MCF 10A (cell line): ENCODE results near the gene RELN. TPM values are rescaled to one million over a fixed set of nuclear protein-coding genes. Genes with fewer than 3 reads are reported as not detected.

Source experiments
- BruUV-seq: library from RNA; stranded (reverse); fragments of 400-500 nt; replicated peaks from 2 replicates; lab custom pipeline; 2021; lab: Mats Ljungman, UMichigan
- CTCF ChIA-PET: fragments of 300-600 bp; sonication (Branson Sonifier 250); formaldehyde crosslinking; extraction: SDS; loops from one replicate; lab custom pipeline; 2021; ENCODE audit warnings: antibody characterized with exemption, inconsistent platforms; lab: Yijun Ruan, JAX
- POLR2A ChIA-PET: fragments of 300-600, 350-650 bp; sonication (Branson Sonifier 250); formaldehyde crosslinking; extraction: SDS; loops from one replicate; lab custom pipeline; 2020; ENCODE audit warnings: antibody characterized with exemption, inconsistent platforms; lab: Yijun Ruan, JAX
- DNase-seq: peaks from one replicate; pipeline ENCODE4 v3.0.0-alpha.2; 2018; ENCODE audit not compliant: unreplicated experiment
- H3K27ac Mint-ChIP-seq: one replicate; pipeline ENCODE4 v1.8.0; 2022; ENCODE audit warnings: mild to moderate bottlenecking, low read depth, mixed read lengths; ENCODE audit not compliant: unreplicated experiment
- H3K27me3 Mint-ChIP-seq: one replicate; pipeline ENCODE4 v1.8.0; 2022; ENCODE audit warnings: mixed read lengths; ENCODE audit not compliant: insufficient read depth, unreplicated experiment
- H3K36me3 Mint-ChIP-seq: one replicate; pipeline ENCODE4 v1.8.0; 2022; ENCODE audit warnings: mild to moderate bottlenecking, moderate library complexity, mixed read lengths; ENCODE audit not compliant: insufficient read depth, unreplicated experiment
- H3K4me1 Mint-ChIP-seq: one replicate; pipeline ENCODE4 v1.8.0; 2022; ENCODE audit warnings: mixed read lengths; ENCODE audit not compliant: insufficient read depth, unreplicated experiment
- H3K4me3 Mint-ChIP-seq: one replicate; pipeline ENCODE4 v1.8.0; 2022; ENCODE audit warnings: mild to moderate bottlenecking, moderate library complexity, mixed read lengths; ENCODE audit not compliant: unreplicated experiment
- H3K9me3 Mint-ChIP-seq: one replicate; pipeline ENCODE4 v1.8.0; 2022; ENCODE audit warnings: mixed read lengths; ENCODE audit not compliant: unreplicated experiment
- intact Hi-C: fragments of 100-400 bp; cut with micrococcal nuclease; formaldehyde crosslinking; loops from 2 replicates; pipeline ENCODE4 v1.14.1; 2022
- total RNA-seq: library from RNA; stranded (reverse); gene quantifications from 2 replicates; pipeline ENCODE4 v1.2.3, GENCODE V29; 2022
- TF ChIP-seq, protein P1 (sequence below): fragments of 200-600 bp; IDR thresholded peaks from one replicate; pipeline ENCODE4 v1.8.0; 2022; ENCODE audit warnings: antibody characterized with exemption, mild to moderate bottlenecking; ENCODE audit not compliant: unreplicated experiment

Gene RELN
- total RNA-seq, 1 experiment from 2014 or later: not detected

DNA sequence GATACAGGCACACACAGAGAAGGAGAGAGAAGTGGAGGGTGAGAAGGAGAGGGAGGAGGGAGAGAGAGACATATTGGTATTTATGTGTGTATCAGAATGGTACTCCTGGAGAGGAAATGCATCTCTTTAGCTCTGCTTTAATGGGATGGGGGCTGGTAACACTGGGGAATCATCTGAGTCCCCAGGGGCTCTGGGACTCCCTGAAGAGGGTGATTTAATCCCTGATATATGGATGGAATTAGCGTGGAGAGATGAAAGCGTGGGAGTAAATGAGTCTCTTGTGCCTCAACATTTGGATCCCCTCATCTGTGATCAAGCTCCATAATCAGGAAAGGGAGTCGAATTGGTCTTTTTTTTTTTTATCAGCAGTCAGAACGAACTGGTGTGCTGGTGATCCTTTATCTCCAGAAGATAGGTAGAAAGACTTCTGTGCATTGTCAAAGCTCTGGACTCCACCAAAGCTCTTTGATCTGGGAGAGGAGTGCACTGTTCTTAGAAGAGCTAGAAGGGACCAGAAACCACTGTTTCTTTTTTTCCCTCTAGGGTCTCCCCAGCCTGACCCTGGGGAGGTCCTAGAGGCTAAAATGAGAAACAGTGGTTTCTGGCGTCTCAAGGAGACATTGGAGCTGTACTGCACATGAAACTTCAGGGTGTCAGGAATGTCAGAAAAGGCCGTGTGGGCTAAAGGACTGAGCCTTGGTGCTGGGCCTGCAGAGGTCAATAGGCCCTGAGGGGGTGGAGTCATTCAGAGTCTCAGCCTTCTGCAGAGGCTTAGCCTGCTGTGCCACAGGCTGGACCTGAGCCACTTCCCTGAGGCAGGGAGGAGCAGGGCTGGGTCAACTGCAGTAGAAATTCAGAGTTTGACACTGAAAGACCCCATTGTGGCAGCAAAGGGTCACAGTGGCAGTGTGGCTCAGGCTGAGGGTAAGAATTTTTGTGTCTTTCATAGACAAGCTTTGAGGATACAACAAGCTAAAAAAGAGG lies 309.0 kb downstream of the RELN start:
- intact Hi-C loops: no loop called here
- no peak overlapping the region for H3K27ac Mint-ChIP-seq
- no peaks in the 10 kb centered on the region for H3K4me1 Mint-ChIP-seq
- ChIA-PET POLR2A (interaction anchor here (0.6 kb wide), 1 partner anchor 22 kb away, joined by 3 read pairs; no protein-coding TSS in a partner anchor), CTCF (no interaction called here)
- peaks cover 39% of the 10 kb centered on the region for H3K27me3 Mint-ChIP-seq
- no peaks in the 10 kb centered on the region for H3K36me3 Mint-ChIP-seq
- BruUV-seq: no TSS peak
- no peaks in the 10 kb centered on the region for H3K9me3 Mint-ChIP-seq
- TF ChIP-seq, protein P1, sequence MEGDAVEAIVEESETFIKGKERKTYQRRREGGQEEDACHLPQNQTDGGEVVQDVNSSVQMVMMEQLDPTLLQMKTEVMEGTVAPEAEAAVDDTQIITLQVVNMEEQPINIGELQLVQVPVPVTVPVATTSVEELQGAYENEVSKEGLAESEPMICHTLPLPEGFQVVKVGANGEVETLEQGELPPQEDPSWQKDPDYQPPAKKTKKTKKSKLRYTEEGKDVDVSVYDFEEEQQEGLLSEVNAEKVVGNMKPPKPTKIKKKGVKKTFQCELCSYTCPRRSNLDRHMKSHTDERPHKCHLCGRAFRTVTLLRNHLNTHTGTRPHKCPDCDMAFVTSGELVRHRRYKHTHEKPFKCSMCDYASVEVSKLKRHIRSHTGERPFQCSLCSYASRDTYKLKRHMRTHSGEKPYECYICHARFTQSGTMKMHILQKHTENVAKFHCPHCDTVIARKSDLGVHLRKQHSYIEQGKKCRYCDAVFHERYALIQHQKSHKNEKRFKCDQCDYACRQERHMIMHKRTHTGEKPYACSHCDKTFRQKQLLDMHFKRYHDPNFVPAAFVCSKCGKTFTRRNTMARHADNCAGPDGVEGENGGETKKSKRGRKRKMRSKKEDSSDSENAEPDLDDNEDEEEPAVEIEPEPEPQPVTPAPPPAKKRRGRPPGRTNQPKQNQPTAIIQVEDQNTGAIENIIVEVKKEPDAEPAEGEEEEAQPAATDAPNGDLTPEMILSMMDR: no peak
- DNase-seq: no peak
- H3K4me3 Mint-ChIP-seq: no peak overlapping the region

DNA sequence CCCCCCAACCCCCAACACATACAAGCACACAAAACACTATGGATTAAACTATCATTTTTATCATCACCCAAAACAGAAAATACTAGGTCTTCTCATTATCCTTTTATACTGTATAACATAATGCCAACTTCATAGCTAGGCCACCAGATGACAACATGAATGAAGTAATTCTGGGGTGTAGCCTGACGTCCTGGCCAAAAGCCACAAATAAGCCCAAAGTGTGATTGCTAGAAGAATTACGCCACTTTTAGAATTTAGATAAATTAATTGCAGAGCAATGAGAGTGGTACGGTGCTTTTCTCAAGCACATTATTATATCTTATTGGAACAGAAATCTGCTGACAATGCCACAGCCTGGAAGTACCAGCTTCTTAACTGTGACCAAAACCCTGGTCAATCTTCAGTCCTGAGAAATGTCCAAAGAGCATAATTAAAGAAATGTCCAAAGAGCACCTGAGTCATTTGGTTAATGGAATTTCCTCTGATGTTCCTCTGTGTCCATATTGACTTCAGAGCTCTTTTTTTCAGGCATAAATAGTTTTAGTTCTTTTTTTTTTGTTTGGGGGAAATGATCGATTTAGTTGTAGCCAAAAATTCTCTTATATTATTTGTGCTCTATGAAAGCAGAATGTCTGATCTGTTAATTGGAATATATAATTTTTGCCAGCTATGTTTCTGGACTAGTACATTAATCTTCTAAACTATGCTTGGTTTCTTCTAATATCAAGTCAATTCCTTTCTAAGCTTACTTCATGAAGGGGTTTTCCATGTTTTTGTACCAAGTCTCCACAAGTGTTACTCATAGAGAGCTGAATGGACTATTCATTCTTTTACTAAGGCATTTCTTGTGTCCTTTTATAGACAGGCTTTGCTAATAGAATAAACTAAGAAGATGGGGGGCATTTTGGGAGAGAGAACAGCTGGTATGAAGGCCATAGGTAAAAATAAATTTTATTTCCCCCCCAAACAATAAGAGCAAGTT lies 310.0 kb downstream of the RELN start:
- H3K9me3 Mint-ChIP-seq: no peaks in the 10 kb centered on the region
- CTCF ChIA-PET: interaction anchor here (0.6 kb wide), 1 partner anchor 301 kb away, joined by 4 read pairs; no protein-coding TSS in a partner anchor

DNA sequence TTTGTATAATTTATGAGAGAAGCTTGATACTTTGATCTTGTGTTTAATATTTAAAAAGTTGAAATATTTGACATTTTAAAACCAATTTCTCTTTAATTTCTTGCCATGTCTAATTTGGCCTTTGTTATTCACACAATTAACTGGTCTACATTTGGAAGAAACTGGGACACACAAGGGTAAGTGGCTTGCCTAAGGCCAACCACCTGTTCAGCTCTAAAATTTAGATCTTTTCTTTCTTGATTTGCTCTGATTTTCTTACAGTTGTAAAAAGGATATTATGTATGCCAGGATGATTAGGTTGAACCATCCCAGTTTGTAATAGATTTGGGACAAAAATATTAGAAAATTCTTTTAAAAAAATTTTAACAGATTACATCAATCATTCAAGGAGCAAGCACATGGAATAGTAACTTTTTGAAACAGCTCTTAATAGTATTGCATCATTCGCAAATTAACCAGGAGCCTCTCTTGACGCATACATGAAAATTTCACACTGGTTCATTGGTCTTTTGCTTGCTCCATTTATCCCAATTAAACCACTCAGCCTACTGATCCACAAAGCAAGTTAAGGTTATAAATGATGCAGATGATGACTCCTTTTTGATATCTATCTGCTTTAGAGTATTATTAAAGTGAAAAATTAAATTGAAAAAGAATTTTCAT lies 321.0 kb downstream of the RELN start:
- ChIA-PET POLR2A (no interaction called here), CTCF (no interaction called here)
- intact Hi-C loops: loop anchor here (10.0 kb wide), 1 partner anchor 486 kb away; no protein-coding TSS in a partner anchor
- TF ChIP-seq, protein P1: no peak
- Mint-ChIP-seq H3K27me3 (peaks cover 55% of the 10 kb centered on the region), H3K36me3 (no peaks in the 10 kb centered on the region), H3K4me1 (no peaks in the 10 kb centered on the region), H3K9me3 (no peaks in the 10 kb centered on the region), H3K4me3 (no peak overlapping the region), H3K27ac (no peak overlapping the region)
- BruUV-seq: no TSS peak
- DNase-seq: no peak

More for the DNA sequence above, 310.0 kb downstream of the RELN start:
- intact Hi-C loops: no loop called here
- BruUV-seq: no TSS peak
- TF ChIP-seq, protein P1: no peak
- H3K4me3 Mint-ChIP-seq: no peak overlapping the region
- no peak for DNase-seq
- no peak overlapping the region for H3K27ac Mint-ChIP-seq
- H3K4me1 Mint-ChIP-seq: no peaks in the 10 kb centered on the region
- no peaks in the 10 kb centered on the region for H3K36me3 Mint-ChIP-seq
- peaks cover 35% of the 10 kb centered on the region for H3K27me3 Mint-ChIP-seq
- POLR2A ChIA-PET: no interaction called here
